NCI-H1105 treated with DMSO at 0.1 percent for 48 hours (cell line): Measurements from ENCODE around the gene DOCK3.

Source experiments
- DNase-seq: peaks from one replicate; lab custom pipeline; 2025; lab: John Stamatoyannopoulos, UW

Gene DOCK3

GRCh38 chr3:51408021-51408420 lies 733.3 kb downstream of the DOCK3 start:
- no peak for DNase-seq

- DNase-seq: no peak
These were observed 734.1 kb downstream of the DOCK3 start for GRCh38 chr3:51408813-51409212.

- DNase-seq: no peak
These were observed 747.5 kb downstream of the DOCK3 start for GRCh38 chr3:51422211-51422610.

- no peak for DNase-seq
These were observed 752.2 kb downstream of the DOCK3 start for GRCh38 chr3:51426921-51427320.

- no peak for DNase-seq
These were observed 754.4 kb downstream of the DOCK3 start for GRCh38 chr3:51429138-51429537.
